WI38 (cell line): ENCODE data around the gene RBSN.
A peak's percentile ranks its signal among the peaks of the same experiment; 100 is the strongest.

Experiments
- H3K4me3 ChIP-seq: 2 replicates; pipeline ENCODE4 v1.5.1; 2011; ENCODE audit warnings: low read depth, mild to moderate bottlenecking, control low read depth, low read length
- TF ChIP-seq, protein P1 (sequence below): IDR thresholded peaks from 2 replicates; pipeline ENCODE4 v1.5.1; 2012; ENCODE audit warnings: low read depth, mild to moderate bottlenecking, control low read depth, low read length

RBSN gene

DNA sequence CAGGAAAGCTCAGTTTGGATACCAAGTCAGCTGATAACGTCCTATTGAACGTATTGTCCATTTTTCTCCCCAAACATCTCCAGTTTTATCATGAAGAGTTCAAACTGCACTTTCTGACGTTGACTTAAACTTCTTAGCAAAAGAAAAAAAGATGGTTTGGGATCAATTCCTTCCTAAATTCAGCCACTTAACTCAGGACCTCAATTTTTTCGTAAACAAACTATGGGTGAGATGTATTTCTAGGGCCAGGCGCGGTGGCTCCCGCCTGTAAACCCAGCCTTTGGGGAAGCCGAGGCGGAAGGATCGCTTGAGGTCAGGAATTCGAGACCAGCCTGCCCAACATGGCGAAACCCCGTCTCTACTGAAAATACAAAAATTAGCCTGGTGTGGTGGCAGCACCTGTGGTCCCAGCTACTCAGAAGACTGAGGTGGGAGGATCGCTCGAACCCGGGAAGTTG is 33.4 kb downstream of the RBSN start:
- TF ChIP-seq, protein P1, sequence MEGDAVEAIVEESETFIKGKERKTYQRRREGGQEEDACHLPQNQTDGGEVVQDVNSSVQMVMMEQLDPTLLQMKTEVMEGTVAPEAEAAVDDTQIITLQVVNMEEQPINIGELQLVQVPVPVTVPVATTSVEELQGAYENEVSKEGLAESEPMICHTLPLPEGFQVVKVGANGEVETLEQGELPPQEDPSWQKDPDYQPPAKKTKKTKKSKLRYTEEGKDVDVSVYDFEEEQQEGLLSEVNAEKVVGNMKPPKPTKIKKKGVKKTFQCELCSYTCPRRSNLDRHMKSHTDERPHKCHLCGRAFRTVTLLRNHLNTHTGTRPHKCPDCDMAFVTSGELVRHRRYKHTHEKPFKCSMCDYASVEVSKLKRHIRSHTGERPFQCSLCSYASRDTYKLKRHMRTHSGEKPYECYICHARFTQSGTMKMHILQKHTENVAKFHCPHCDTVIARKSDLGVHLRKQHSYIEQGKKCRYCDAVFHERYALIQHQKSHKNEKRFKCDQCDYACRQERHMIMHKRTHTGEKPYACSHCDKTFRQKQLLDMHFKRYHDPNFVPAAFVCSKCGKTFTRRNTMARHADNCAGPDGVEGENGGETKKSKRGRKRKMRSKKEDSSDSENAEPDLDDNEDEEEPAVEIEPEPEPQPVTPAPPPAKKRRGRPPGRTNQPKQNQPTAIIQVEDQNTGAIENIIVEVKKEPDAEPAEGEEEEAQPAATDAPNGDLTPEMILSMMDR: no peak
- peak overlapping the region; percentile 88 for H3K4me3 ChIP-seq

DNA sequence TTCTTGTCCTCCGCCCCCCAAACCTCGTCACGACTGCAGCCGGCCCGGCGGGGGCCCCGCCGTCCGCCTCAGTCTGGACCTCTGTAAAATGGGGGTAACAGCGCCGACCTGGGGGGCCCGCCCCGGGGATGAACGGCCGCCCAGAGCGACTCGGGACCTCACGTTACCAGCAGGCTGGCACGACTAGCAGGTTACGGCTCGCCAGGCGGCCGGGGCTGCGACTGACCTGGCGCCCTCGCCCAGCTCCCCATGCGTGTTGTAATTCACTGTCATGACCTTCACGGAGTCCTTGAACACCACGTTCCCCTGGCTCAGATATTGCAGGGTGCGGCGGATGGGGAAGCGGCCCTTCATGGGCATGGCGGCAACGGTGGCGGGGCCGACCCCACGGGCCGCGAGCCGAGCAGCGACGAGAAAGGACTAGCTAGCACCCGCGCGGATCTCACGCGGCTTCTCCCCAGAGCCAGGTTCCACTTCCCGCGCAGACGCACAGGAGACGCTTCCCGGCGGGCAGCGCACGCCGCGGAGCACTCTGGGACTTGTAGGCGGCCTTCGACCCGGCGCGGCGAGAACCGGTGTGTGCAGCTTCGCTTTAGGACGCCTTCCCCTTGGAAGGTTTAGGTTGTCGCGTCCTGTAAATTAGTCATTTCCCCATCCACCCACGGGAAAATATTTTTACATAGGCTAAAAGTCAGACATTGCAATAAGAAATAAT is 34.0 kb downstream of the RBSN start, which contains the start of gene MRPS25:
Gene MRPS25, minus strand, starts transcription at position 481 of the 715 bp plus-strand sequence. Its CDS starts 121 bp downstream, at position 360.
- TF ChIP-seq, protein P1: no peak
- peak within 1 kb of the TSS; percentile 88 for H3K4me3 ChIP-seq

DNA sequence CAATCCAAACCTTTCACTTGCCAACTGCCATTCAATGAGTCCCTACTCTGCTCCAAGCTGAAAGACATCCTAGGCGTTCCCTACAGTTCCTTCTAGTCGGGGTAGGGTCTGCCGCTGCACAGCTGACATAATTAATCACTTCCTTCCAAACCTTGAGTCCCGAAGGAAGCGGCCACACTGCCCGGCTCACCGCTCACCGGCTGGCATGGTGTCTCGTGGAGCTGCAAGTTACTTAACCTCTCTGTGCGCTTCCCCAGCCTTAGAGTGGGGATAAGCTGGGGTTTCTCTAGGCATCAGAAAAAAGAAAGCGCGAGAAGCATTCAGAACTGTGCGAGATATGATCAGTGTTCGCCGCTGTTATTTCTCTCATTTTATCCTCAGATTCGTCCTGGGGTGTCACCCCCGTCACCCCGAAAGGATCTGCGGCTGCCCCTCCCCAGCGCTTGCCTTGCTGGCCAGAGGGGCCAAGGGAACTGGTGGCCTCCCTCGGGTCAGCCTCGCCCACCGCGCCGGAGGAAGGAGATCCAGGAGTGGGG is 34.6 kb downstream of the RBSN start:
- TF ChIP-seq, protein P1: no peak
- peak overlapping the region; percentile 88 for H3K4me3 ChIP-seq

DNA sequence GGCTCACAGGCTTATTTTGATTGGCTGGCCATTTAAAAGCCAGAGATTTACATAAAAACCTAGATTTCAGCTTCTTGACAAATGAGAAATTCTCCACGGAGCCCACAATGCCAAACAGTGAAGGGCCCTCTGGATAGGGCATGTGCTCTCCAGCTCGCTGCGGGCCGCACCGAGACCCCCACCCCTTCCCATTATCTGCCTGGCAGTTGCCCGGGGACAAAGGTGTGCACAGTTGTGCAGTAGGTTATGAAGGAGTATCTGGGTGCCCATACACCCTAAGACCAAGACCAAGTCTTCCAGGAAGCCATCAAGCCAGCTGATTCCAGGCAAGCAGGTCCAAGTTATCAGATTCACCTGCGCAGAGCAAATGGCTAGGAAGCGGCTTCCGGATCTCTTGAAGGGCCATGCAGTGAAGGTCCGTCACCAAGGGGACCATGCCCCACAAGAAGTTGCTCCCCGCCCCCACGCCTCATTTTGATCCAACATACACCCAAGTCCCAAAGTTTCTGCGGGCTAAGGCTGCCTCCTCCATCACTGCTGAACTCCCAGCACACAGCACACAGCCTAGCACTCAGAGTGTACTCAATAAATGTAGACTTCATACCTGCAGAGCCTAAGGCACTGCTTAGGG is 35.2 kb downstream of the RBSN start:
- TF ChIP-seq, protein P1: no peak
- peak overlapping the region; percentile 88 for H3K4me3 ChIP-seq

DNA sequence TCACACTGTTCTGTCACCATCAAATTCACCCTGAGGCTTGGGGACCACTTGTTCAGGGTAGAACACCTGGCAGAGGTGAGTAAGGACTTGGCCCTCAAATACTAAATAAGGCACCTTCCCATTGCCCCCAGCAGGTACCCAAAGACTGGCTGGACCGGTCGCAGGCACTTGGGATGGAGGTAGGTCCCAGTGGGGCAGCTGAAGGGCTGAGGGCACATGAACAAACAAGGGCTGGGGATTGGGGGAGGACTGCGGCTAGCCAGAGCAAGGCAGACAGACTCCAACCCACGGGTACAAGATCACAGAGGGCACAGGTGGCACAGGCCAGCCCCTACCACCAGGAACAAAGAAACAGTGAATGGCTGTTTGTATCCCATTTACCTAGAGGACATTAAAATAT is 35.7 kb downstream of the RBSN start:
- TF ChIP-seq, protein P1: no peak
- H3K4me3 ChIP-seq: no peak overlapping the region

DNA sequence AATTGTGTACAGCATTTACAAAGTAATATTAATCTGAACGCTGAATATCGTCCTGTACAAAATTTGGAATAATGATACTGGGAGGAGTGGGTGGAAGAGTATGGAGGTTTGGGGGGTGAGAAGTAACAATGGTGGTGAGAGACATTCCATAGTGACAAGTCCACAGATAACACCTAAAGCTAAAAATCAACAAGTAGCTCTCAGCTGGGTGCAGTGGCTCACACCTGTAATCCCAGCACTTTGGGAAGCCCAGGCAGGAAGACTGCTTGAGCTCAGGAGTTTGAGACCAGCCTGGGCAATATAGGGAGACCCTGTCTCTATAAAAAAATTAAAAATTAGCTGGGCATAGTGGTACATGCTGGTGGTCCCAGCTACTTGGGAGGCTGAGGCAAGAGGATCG is 38.9 kb downstream of the RBSN start:
- no peak overlapping the region for H3K4me3 ChIP-seq
- TF ChIP-seq, protein P1: no peak
